Superior temporal gyrus (tissue), 1 donor: Measurements from ENCODE around the gene SDK1.
"Not testable (repeated sequence)": the region's sequence is repeated elsewhere in the genome, so short reads cannot be mapped to it uniquely, and the experiment has no call there.

Source experiments
- DNase-seq: peaks from one replicate; pipeline ENCODE4 v3.0.0-alpha.2; 2016; ENCODE audit errors: extremely low spot score

SDK1 gene

GRCh38 chr7:4074407-4074806, 773.4 kb downstream of the SDK1 start:
- no peak for DNase-seq

GRCh38 chr7:4074994-4075393, 773.9 kb downstream of the SDK1 start:
- no peak for DNase-seq

DNA sequence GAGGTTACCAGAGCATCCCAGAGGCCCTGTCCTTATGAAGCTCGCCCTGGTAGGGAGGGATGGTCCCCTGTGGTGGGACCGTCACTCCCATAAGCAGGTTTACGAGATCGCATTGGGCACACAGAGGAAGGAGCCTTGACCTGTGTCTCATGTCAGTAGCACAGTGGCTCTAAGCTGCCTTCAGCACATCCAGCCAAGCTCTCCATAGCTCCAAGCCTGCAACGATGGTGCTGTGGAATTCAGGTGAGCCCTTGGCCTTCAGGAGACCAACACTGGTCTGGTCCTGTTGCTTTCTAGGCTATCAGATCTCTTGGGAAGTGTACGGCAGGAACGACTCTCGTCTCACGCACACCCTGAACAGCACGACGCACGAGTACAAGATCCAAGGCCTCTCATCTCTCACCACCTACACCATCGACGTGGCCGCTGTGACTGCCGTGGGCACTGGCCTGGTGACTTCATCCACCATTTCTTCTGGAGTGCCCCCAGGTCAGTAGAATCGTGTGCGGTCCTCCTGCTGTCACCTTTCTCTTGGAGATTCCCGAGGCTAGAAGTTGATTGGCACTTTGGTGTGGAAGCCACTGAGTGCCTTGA, 775.7 kb downstream of the SDK1 start:
- DNase-seq = no peak

DNA sequence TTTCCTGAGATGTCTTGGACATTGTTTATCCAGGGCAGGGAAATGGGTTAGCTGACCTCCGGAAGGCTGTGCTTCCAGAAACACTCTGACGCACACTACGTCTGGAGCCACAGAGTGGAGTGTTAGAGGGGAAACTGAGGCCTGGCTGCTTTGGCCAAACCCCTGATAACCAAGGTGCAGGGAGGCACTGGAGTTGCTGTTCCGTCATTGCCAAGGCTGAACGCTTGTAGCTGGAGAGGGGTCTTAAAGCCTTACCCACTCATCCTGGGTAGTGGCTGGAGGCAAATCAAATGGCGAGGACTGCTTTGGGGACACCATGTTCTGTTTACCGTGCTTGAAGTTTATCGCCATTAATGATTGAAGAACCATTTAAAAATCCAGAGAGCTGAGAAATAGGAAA, 776.9 kb downstream of the SDK1 start:
- no peak for DNase-seq

GRCh38 chr7:4078580-4078979, 777.5 kb downstream of the SDK1 start:
- DNase-seq = no peak

- no peak for DNase-seq
Measured at GRCh38 chr7:4079366-4079765, 778.3 kb downstream of the SDK1 start.

DNA sequence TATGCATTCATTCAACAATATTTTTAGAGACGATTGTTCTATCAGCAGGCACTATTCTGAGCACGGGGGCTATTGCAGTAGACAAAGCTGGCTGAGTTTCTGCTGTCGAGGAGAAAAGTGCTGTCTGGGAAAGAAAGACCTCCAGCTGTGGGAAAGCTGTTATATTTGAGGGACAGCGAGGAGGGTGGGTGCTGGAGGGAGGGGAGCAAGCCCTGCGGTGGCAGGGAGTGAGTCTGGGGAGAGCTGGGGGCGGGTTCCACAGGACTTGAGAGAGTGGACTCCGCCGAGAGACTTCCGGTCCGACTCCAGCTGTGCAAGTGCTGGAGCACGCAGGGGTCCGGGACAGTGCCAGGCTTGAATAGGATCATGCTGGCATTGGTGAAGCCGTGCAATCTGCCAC, 778.9 kb downstream of the SDK1 start:
- DNase-seq = no peak

DNA sequence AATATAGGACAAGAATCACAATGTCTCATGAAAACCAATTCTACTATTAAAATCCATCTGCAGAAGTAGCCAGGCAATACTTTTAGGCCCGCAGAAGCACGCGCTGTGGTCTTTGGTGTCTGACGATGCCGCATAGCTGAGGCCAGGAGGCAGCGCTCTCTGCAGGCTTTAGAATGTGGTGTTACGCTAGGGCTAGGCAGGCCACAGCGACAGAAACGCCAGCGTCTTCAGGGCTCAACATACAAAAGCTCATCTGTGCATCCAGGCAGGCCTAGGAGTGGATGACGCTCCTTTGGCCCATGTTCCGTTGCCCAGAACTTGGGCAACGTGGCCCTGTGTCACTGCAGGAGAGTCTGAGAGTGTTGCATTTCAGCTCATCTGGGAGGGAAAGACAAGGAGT, 779.9 kb downstream of the SDK1 start:
- DNase-seq = no peak

DNA sequence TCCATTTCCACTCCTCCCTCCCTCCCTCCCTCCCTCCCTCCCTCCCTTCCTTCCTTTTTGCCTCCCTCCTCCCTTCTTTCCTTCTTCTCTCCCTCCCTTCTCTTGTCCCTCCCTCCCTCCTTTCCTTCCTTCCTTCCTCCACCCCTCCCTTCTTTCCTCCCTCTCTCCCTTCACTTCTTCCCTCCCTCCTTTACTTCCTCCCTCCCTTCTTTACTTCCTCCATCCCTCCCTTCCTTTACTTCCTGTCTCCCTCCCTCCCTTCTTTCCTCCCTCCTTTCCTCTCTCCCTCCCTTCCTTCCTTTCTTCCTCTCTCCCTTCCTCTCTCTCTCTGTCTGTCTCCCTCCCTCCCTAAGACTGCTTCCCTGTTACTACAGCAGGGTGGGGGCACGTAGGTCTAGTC, 782.5 kb downstream of the SDK1 start:
- no peak for DNase-seq

GRCh38 chr7:4084271-4084670, 783.2 kb downstream of the SDK1 start:
- no peak for DNase-seq

DNA sequence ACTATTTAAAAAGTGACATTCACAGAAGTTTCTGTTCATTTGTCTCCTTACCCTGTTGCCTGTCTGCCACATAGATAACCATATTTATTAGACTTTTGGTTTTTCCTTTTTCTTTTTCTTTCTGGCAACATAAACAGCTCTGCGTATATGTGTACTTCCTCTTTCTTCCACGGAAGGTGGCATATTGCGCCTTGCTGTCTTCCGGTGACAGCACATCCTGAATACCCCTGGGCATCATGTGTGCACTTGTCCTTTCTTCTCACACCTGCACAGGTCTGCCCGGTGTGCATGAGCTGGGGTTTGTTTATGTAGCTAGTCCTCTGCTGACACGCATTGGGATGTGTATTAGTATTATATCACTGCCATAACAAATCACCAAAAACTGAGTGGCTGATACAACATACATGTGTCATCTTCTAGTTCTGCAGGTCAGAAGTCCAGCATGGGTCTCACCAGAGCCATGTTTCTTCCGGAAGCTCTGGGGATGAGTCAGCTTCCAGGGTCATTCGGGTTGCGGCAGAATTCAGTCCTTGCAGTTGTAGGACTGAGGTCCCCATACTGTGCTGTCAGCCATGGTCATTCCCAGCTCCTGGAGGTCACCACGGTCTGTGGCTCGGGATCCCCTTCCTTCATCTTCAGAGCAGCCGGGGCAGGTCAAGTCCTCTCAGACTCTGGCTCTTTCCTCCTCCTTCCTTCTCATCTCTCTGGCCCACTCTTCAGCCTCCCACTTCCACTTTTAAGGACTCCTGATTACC, 785.1 kb downstream of the SDK1 start:
- DNase-seq = no peak

- no peak for DNase-seq
Measured at GRCh38 chr7:4086723-4087122, 785.7 kb downstream of the SDK1 start.

- DNase-seq = no peak
Measured at GRCh38 chr7:4091767-4092166, 790.7 kb downstream of the SDK1 start.

- no peak for DNase-seq
Measured at GRCh38 chr7:4093035-4093434, 792.0 kb downstream of the SDK1 start.

DNA sequence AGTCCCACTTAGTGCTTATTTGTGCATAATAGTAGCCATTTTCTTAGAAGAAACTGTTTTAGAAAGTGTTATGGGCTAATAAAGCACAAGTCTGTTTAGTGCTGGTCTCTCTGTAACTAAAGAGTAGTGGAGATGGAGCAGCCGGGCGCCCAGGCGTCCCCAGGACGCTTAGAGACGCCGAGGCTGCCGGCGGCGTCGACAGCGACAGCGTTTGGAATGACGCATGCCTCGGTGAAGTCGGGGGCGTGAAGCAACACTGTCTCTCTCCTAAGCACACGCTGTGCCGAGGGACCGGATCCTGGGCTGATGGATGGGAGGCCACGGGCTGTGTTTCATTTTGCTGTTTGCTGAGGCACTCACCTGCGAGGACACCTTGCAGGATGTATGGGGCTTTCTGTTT, 792.4 kb downstream of the SDK1 start:
- no peak for DNase-seq

DNA sequence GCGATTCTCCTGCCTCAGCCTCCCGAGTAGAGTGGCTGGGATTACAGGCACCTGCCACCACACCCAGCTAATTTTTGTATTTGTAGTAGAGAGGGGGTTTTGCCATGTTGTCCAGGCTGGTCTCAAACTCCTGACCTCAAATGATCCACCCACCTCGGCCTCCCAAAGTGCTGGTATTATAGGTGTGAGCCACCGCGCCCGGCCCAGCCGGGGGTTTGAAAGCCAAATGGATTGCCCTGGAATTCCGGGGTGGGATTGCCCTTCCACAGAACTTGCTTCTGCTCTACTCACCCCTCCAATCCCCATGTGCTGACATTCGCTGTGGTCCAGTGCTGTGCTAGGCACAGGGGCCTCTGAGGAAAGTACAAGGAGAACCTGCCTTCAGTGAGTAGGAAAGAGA, 793.1 kb downstream of the SDK1 start:
- DNase-seq = not testable (repeated sequence)

GRCh38 chr7:4097001-4097609, 796.1 kb downstream of the SDK1 start:
- no peak for DNase-seq

- DNase-seq = no peak
Measured at GRCh38 chr7:4098169-4098568, 797.1 kb downstream of the SDK1 start.

GRCh38 chr7:4099651-4100050, 798.6 kb downstream of the SDK1 start:
- no peak for DNase-seq

DNA sequence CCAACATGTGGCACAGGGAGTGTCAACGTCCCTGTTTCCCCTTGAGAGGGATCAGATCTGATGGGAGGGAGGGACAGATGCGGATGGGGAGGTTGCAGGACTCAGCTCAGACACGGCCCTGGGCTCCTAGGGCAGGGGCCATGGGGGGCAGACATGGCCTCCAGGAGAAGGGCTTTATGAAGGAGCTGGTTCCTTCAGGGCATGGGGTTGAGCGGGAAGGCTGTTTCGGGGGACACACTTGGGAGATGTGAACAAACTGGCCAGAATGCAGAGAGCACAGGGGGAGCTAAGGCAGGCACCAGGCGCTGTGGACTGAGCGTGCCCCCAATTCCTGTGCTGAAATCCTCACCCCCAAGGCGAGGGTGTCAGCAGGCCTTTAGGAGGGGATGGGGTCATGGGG, 799.1 kb downstream of the SDK1 start:
- no peak for DNase-seq

DNA sequence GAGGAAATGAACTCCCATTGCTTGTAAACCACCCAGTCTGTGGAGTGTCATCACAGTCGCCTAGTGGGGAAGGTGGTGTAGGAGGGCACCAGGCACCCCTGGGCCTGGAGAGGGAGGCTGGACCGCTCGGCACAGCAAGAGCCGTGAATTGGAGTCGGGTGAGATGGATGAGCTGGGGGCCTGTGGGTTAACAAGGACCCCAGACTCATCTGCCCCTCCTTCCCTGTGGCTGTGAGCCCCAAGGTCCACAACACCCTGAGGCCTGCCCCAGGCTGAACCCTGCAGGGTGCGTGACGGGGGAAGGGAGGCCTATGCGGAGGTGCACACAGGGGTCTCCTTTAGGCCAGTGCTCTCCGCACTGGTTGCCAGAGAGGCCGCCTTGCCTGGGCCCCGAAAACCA, 799.6 kb downstream of the SDK1 start:
- no peak for DNase-seq

GRCh38 chr7:4102231-4102841, 801.3 kb downstream of the SDK1 start:
- no peak for DNase-seq
